K562 (cell line): Measurements from ENCODE around the gene ZNF32. TPM values are rescaled to one million over a fixed set of nuclear protein-coding genes. Genes with fewer than 3 reads are reported as not detected.
A peak's percentile ranks its signal among the peaks of the same experiment; 100 is the strongest.

ENCODE experiments used
- ATF7 ChIP-seq: fragments of 450-650 bp; IDR thresholded peaks from 2 replicates; pipeline ENCODE4 v1.7.1; 2014; ENCODE audit warnings: mild to moderate bottlenecking, moderate library complexity
- CXXC5 ChIP-seq: fragments of 250-450 bp; sonication (Bioruptor Pico); IDR thresholded peaks from 2 replicates; pipeline ENCODE4 v1.8.0; 2022; ENCODE audit warnings: inconsistent platforms, mild to moderate bottlenecking, moderate library complexity
- MTF1 ChIP-seq: fragments of 250-450 bp; sonication (Bioruptor Pico); IDR thresholded peaks from 2 replicates; pipeline ENCODE4 v1.9.0; 2021; ENCODE audit warnings: moderate library complexity, mild to moderate bottlenecking, inconsistent platforms, borderline replicate concordance
- PPARD ChIP-seq: fragments of 250-450 bp; sonication (Bioruptor Pico); IDR thresholded peaks from 2 replicates; pipeline ENCODE4 v1.8.0; 2022; ENCODE audit warnings: inconsistent platforms, mild to moderate bottlenecking, moderate library complexity
- RFX5 ChIP-seq: IDR thresholded peaks from 2 replicates; pipeline ENCODE4 v1.6.1; 2011; ENCODE audit warnings: low read depth, mild to moderate bottlenecking, improper control_type of control experiment, low read length
- SMARCA4 ChIP-seq: fragments of 450-650 bp; IDR thresholded peaks from 2 replicates; pipeline ENCODE4 v1.6.1; 2016
- ZFP1 ChIP-seq: fragments of 450-650 bp; formaldehyde crosslinking; IDR thresholded peaks from 2 replicates; pipeline ENCODE4 v1.4.0; 2020; ENCODE audit warnings: mild to moderate bottlenecking, mixed read lengths
- ZFX ChIP-seq: sonication (generic); formaldehyde crosslinking; IDR thresholded peaks from 2 replicates; pipeline ENCODE4 v1.8.0; 2022; ENCODE audit warnings: mild to moderate bottlenecking, missing genetic modification reagents, moderate library complexity
- ZKSCAN3 ChIP-seq: fragments of 250-450 bp; sonication (Bioruptor Pico); IDR thresholded peaks from 2 replicates; pipeline ENCODE4 v1.4.0; 2020
- ZNF124 ChIP-seq: sonication (generic); formaldehyde crosslinking; IDR thresholded peaks from 2 replicates; pipeline ENCODE4 v1.8.1; 2022; ENCODE audit warnings: missing genetic modification reagents
- ZNF77 ChIP-seq: fragments of 250-450 bp; sonication (Bioruptor Pico); IDR thresholded peaks from 2 replicates; pipeline ENCODE4 v1.5.0; 2020
- polyA plus RNA-seq, 8 experiments: library from polyadenylated mRNA; depleted of rRNA in 4 of 8; stranded (reverse) in 5 of 8; unstranded in 3 of 8; fragments of >200 nt; fragmentation: Nextera tagmentation in 2 of 8; fragmentation: Illumina TruSeq in 1 of 8; extraction: Ambion mirVana in 2 of 8; extraction: Trizol in 1 of 8; gene quantifications; 2 replicates each; pipeline versions ENCODE4 v1.2.1 to v1.2.3, GENCODE V29; 2011 to 2014; ENCODE audit warnings: inconsistent platforms in 1 of 8, missing spikeins in 1 of 8
- total RNA-seq, 7 experiments: library from RNA; depleted of rRNA in 6 of 7; stranded (reverse); fragments of >200 nt in 6 of 7; fragmentation: Illumina TruSeq in 2 of 7; extraction: Trizol in 2 of 7; gene quantifications; 2 replicates each; pipeline versions ENCODE4 v1.2.1 to v1.2.3, GENCODE V29; 2011 to 2021; ENCODE audit warnings: low replicate concordance in 1 of 7
- TF ChIP-seq, protein P1 (sequence below): fragments of 250-450 bp; sonication (Bioruptor Pico); IDR thresholded peaks from 2 replicates; pipeline ENCODE4 v1.4.0; 2020
- TF ChIP-seq, protein P2 (sequence below): IDR thresholded peaks from 2 replicates; pipeline ENCODE4 v1.6.1; 2014; ENCODE audit warnings: antibody characterized with exemption
- TF ChIP-seq, protein P3 (sequence below), 2 experiments: fragments of 450-650 bp; formaldehyde crosslinking in 1 of 2; IDR thresholded peaks; 2 replicates each; pipeline versions ENCODE4 v1.4.0 to v1.6.1; 2014 to 2020; ENCODE audit warnings: mild to moderate bottlenecking in 2 of 2, borderline replicate concordance in 1 of 2, low read depth in 1 of 2

The ZNF32 gene
- total and polyA plus RNA-seq, 9 of the 15 experiments (the other 6 are each of a cell fraction or from before 2014, with no cell fraction given), result 17.3 to 57.0 (median 26.3) TPM

DNA sequence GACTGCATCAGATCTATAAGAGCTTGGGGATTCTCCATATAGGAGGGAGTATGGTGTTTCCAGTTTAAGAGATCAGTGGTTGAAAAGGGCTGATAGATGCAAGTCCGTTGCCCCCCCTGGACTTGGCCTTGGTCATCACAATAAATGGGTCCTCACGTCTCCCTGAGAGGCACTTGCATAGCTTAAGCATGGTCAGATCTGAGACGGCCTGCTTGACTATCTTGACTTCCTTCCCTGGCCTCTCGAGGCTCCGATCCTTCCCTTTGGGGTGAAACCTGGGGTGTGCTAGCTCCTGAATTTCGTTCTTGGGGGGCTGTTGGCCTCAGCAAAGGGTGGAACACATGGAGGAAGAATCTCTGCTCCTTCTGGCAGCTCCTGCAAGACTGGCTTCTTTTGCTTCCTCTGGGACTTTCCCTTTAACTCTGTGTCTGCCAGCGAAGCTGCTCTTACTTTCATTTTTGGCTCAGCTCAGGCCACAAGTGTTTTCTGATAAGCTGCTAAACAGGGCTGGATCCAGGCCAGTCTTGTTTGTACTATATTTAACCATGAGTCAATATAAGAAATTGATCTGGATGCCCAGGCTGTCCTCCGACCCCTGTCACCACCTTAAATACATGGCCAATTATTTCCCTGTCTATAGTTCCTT lies 53.6 kb downstream of the ZNF32 start (continued):
- no peak for TF ChIP-seq ZFX (CRISPR knock-in tag)
- TF ChIP-seq RFX5, result no peak
- TF ChIP-seq, protein P1, sequence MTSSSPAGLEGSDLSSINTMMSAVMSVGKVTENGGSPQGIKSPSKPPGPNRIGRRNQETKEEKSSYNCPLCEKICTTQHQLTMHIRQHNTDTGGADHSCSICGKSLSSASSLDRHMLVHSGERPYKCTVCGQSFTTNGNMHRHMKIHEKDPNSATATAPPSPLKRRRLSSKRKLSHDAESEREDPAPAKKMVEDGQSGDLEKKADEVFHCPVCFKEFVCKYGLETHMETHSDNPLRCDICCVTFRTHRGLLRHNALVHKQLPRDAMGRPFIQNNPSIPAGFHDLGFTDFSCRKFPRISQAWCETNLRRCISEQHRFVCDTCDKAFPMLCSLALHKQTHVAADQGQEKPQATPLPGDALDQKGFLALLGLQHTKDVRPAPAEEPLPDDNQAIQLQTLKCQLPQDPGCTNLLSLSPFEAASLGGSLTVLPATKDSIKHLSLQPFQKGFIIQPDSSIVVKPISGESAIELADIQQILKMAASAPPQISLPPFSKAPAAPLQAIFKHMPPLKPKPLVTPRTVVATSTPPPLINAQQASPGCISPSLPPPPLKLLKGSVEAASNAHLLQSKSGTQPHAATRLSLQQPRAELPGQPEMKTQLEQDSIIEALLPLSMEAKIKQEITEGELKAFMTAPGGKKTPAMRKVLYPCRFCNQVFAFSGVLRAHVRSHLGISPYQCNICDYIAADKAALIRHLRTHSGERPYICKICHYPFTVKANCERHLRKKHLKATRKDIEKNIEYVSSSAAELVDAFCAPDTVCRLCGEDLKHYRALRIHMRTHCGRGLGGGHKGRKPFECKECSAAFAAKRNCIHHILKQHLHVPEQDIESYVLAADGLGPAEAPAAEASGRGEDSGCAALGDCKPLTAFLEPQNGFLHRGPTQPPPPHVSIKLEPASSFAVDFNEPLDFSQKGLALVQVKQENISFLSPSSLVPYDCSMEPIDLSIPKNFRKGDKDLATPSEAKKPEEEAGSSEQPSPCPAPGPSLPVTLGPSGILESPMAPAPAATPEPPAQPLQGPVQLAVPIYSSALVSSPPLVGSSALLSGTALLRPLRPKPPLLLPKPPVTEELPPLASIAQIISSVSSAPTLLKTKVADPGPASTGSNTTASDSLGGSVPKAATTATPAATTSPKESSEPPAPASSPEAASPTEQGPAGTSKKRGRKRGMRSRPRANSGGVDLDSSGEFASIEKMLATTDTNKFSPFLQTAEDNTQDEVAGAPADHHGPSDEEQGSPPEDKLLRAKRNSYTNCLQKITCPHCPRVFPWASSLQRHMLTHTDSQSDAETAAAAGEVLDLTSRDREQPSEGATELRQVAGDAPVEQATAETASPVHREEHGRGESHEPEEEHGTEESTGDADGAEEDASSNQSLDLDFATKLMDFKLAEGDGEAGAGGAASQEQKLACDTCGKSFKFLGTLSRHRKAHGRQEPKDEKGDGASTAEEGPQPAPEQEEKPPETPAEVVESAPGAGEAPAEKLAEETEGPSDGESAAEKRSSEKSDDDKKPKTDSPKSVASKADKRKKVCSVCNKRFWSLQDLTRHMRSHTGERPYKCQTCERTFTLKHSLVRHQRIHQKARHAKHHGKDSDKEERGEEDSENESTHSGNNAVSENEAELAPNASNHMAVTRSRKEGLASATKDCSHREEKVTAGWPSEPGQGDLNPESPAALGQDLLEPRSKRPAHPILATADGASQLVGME (CRISPR knock-in tag), result no peak
- TF ChIP-seq, protein P2, sequence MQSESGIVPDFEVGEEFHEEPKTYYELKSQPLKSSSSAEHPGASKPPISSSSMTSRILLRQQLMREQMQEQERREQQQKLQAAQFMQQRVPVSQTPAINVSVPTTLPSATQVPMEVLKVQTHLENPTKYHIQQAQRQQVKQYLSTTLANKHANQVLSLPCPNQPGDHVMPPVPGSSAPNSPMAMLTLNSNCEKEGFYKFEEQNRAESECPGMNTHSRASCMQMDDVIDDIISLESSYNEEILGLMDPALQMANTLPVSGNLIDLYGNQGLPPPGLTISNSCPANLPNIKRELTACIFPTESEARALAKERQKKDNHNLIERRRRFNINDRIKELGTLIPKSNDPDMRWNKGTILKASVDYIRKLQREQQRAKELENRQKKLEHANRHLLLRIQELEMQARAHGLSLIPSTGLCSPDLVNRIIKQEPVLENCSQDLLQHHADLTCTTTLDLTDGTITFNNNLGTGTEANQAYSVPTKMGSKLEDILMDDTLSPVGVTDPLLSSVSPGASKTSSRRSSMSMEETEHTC, result no peak
- no peak for TF ChIP-seq ZNF124 (CRISPR knock-in tag)
- TF ChIP-seq, protein P3, sequence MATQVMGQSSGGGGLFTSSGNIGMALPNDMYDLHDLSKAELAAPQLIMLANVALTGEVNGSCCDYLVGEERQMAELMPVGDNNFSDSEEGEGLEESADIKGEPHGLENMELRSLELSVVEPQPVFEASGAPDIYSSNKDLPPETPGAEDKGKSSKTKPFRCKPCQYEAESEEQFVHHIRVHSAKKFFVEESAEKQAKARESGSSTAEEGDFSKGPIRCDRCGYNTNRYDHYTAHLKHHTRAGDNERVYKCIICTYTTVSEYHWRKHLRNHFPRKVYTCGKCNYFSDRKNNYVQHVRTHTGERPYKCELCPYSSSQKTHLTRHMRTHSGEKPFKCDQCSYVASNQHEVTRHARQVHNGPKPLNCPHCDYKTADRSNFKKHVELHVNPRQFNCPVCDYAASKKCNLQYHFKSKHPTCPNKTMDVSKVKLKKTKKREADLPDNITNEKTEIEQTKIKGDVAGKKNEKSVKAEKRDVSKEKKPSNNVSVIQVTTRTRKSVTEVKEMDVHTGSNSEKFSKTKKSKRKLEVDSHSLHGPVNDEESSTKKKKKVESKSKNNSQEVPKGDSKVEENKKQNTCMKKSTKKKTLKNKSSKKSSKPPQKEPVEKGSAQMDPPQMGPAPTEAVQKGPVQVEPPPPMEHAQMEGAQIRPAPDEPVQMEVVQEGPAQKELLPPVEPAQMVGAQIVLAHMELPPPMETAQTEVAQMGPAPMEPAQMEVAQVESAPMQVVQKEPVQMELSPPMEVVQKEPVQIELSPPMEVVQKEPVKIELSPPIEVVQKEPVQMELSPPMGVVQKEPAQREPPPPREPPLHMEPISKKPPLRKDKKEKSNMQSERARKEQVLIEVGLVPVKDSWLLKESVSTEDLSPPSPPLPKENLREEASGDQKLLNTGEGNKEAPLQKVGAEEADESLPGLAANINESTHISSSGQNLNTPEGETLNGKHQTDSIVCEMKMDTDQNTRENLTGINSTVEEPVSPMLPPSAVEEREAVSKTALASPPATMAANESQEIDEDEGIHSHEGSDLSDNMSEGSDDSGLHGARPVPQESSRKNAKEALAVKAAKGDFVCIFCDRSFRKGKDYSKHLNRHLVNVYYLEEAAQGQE (IDR thresholded peaks at IDR 0.05; ENCODE audit: borderline replicate concordance), result no peak
- TF ChIP-seq, protein P3 (CRISPR knock-in tag; IDR thresholded peaks at IDR 0.05; ENCODE audit: low read depth), result no peak
- TF ChIP-seq ATF7, result 0 out of 2 replicates have a peak, but pooled peaks have one; percentile 11
- no peak for TF ChIP-seq ZNF77
- 0 out of 2 replicates have a peak, but pooled peaks have one; percentile 14 for TF ChIP-seq SMARCA4
- no peak for TF ChIP-seq ZKSCAN3 (CRISPR knock-in tag)
- no peak for TF ChIP-seq CXXC5 (CRISPR knock-in tag)
- TF ChIP-seq PPARD (CRISPR knock-in tag), result no peak
- no peak for TF ChIP-seq MTF1 (CRISPR knock-in tag)
- TF ChIP-seq ZFP1 (CRISPR knock-in tag), result no peak
